Hepatocyte (in vitro differentiated cells): ENCODE results near the gene WDR11. TPM values are rescaled to one million over a fixed set of nuclear protein-coding genes. Genes with fewer than 3 reads are reported as not detected.

Source experiments
- DNase-seq: peaks from one replicate; pipeline ENCODE4 v3.0.0-alpha.2; 2016; ENCODE audit warnings: low spot score
- H2AFZ ChIP-seq: fragments of 200-600 bp; sonication (generic); 2 replicates; pipeline ENCODE4 v1.6.0; 2016; ENCODE audit warnings: antibody characterized with exemption, mild to moderate bottlenecking
- H3K27ac ChIP-seq: fragments of 200-600 bp; sonication (generic); 2 replicates; pipeline ENCODE4 v1.5.1; 2016; ENCODE audit warnings: mild to moderate bottlenecking
- H3K27me3 ChIP-seq: fragments of 200-600 bp; sonication (generic); 2 replicates; pipeline ENCODE4 v1.6.1; 2016
- H3K36me3 ChIP-seq: fragments of 200-600 bp; sonication (generic); replicated peaks from 2 replicates; pipeline ENCODE4 v1.5.1; 2016; ENCODE audit warnings: low read depth; ENCODE audit not compliant: insufficient read depth
- H3K4me1 ChIP-seq: fragments of 200-600 bp; sonication (generic); 2 replicates; pipeline ENCODE4 v1.5.1; 2016; ENCODE audit warnings: mild to moderate bottlenecking, moderate library complexity; ENCODE audit not compliant: insufficient read depth
- H3K4me2 ChIP-seq: fragments of 200-600 bp; sonication (generic); 2 replicates; pipeline ENCODE4 v1.6.0; 2016
- H3K4me3 ChIP-seq: fragments of 200-600 bp; sonication (generic); 2 replicates; pipeline ENCODE4 v1.5.1; 2016; ENCODE audit warnings: mild to moderate bottlenecking
- H3K79me2 ChIP-seq: fragments of 200-600 bp; sonication (generic); 2 replicates; pipeline ENCODE4 v1.6.0; 2017; ENCODE audit warnings: mild to moderate bottlenecking
- H3K9me2 ChIP-seq: fragments of 200-600 bp; sonication (generic); replicated peaks from 2 replicates; pipeline ENCODE4 v1.6.0; 2017; ENCODE audit warnings: mild to moderate bottlenecking; ENCODE audit not compliant: insufficient read depth
- H3K9me3 ChIP-seq: fragments of 200-600 bp; sonication (generic); 2 replicates; pipeline ENCODE4 v1.5.1; 2016; ENCODE audit warnings: low read depth, mild to moderate bottlenecking
- H4K20me1 ChIP-seq: fragments of 200-600 bp; sonication (generic); 2 replicates; pipeline ENCODE4 v1.6.0; 2016; ENCODE audit warnings: mild to moderate bottlenecking; ENCODE audit not compliant: insufficient read depth, poor library complexity, severe bottlenecking
- CTCF ChIP-seq: fragments of 200-600 bp; sonication (generic); IDR thresholded peaks from 2 replicates; pipeline ENCODE4 v1.5.1; 2016; ENCODE audit warnings: antibody characterized with exemption, mild to moderate bottlenecking; ENCODE audit not compliant: poor library complexity
- EZH2 ChIP-seq: fragments of 200-600 bp; sonication (generic); IDR thresholded peaks from 2 replicates; pipeline ENCODE4 v1.6.1; 2016; ENCODE audit warnings: antibody characterized with exemption, mild to moderate bottlenecking, borderline replicate concordance
- EZH2phosphoT487 ChIP-seq: fragments of 200-600 bp; sonication (generic); IDR thresholded peaks from one replicate; pipeline ENCODE4 v1.6.1; 2018; ENCODE audit warnings: antibody characterized with exemption, mild to moderate bottlenecking, low read depth, moderate library complexity; ENCODE audit not compliant: unreplicated experiment, severe bottlenecking
- WGBS: methylation state at CpG from one replicate; pipeline ENCODE4 v1.1.6; 2016; ENCODE audit warnings: low lambda C conversion rate; ENCODE audit errors: missing lambda C conversion rate; 5-methylcytosine and 5-hydroxymethylcytosine counted together
- polyA plus RNA-seq: library from polyadenylated mRNA; unstranded; fragments of >200 nt; fragmentation: Nextera tagmentation; extraction: Ambion mirVana; gene quantifications from 2 replicates; pipeline ENCODE4 v1.2.1, GENCODE V29; 2016
- total RNA-seq: library from RNA; depleted of rRNA; stranded (reverse); fragments of >200 nt; gene quantifications from 2 replicates; pipeline ENCODE4 v1.2.3, GENCODE V29; 2014

The WDR11 gene
- total and polyA plus RNA-seq, 2 experiments from 2014 or later: 25.9 to 66.6 TPM

DNA sequence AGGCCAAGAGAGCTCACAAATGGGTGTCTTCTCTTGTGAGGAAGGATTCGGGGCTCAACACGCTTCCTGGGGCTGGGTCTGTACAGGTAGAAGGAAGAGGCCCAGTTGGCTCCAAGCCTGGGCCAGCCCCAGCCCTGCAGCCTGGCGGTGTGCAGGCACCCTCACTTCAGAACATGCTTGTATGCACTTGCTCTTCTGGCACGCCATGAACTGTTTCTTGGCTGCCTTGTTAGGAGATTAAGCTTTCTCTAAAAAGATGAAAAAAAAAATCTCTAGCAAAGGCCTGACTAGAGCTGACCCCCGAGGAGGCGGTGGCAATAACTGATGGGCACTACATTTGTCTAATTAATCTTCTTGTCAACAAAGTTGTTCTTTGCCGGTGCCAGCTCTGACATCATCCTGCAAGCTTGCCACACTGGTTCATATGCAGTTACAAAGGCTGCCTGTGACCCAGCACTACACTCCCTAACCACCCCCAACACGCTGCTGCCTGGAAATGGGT is 94.7 kb downstream of the WDR11 start:
- Histone ChIP-seq H3K9me3 (no peaks in the 10 kb centered on the region), H3K79me2 (no peaks in the 10 kb centered on the region), H2AFZ (no peak overlapping the region), H3K9me2 (no peaks in the 10 kb centered on the region), H3K4me2 (no peak overlapping the region), H3K36me3 (no peaks in the 10 kb centered on the region), H3K4me1 (peaks cover 26% of the 10 kb centered on the region), H4K20me1 (no peaks in the 10 kb centered on the region), H3K27ac (peak overlapping the region; percentile 4), H3K4me3 (no peak overlapping the region), H3K27me3 (no peaks in the 10 kb centered on the region)
- DNase-seq: no peak
- TF ChIP-seq CTCF (no peak), EZH2 (no peak), EZH2phosphoT487 (no peak)
- WGBS: 72% methylated on average over 8 of the region's 8 CpGs

DNA sequence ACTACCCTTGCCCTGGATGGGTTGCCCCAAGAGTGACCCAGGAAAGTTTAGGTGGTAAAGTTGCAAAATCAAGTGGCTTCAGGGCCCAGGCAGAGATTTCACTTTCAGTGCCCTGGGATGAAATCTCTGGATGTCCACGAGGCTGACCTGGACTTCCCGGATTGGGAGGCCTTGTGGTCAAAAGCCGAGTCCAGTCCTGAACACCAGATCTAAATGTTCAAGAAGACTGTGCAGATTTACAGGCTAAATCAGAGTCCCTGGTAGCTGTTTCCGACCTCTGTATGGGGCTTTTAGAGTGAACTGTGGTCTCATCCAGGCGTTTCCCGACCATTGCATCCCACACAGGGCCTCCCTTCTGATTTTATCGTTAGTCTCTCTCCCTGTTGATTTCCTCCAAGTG is 95.3 kb downstream of the WDR11 start:
- Histone ChIP-seq H3K9me2 (no peaks in the 10 kb centered on the region), H3K9me3 (no peaks in the 10 kb centered on the region), H3K4me1 (peaks cover 23% of the 10 kb centered on the region), H3K27ac (peak overlapping the region; percentile 4), H4K20me1 (no peaks in the 10 kb centered on the region), H3K36me3 (no peaks in the 10 kb centered on the region), H3K27me3 (no peaks in the 10 kb centered on the region), H2AFZ (no peak overlapping the region), H3K4me2 (no peak overlapping the region), H3K4me3 (no peak overlapping the region), H3K79me2 (no peaks in the 10 kb centered on the region)
- no peak for DNase-seq
- WGBS: 68% methylated on average over 7 of the region's 7 CpGs
- no peak for TF ChIP-seq CTCF
- no peak for TF ChIP-seq EZH2phosphoT487
- no peak for TF ChIP-seq EZH2

- Histone ChIP-seq H3K4me3 (no peak overlapping the region), H3K27ac (peak overlapping the region; percentile 27), H3K9me2 (no peaks in the 10 kb centered on the region), H3K36me3 (no peaks in the 10 kb centered on the region), H4K20me1 (no peaks in the 10 kb centered on the region), H3K9me3 (peaks cover 3% of the 10 kb centered on the region), H3K27me3 (no peaks in the 10 kb centered on the region), H3K4me1 (peaks cover 23% of the 10 kb centered on the region), H3K79me2 (no peaks in the 10 kb centered on the region), H2AFZ (peak overlapping the region; percentile 23), H3K4me2 (peak overlapping the region; percentile 89)
- 26% methylated on average over 37 of the region's 47 CpGs for WGBS
- DNase-seq: peak; percentile 89
- TF ChIP-seq CTCF (peak; percentile 93), EZH2 (no peak), EZH2phosphoT487 (no peak)
Observed at GRCh38 chr10:120948889-120949608, 97.9 kb downstream of the WDR11 start.
